WTC11 (cell line): ENCODE data around the gene CHRNA5. TPM values are rescaled to one million over a fixed set of nuclear protein-coding genes. Genes with fewer than 3 reads are reported as not detected.

Experiments used
- ATAC-seq: fragments of 200-7000 bp; cut with Tn5 transposase; 2 replicates; pipeline ENCODE4 v1.10.0; 2021; ENCODE audit warnings: mild to moderate bottlenecking, moderate library complexity
- CTCF ChIA-PET: fragments of 300-600 bp; sonication (Branson Sonifier 250); formaldehyde crosslinking; loops from one replicate; lab custom pipeline; 2021; ENCODE audit warnings: antibody characterized with exemption; lab: Charles Lee
- POLR2A ChIA-PET: fragments of 350-600 bp; sonication (Branson Sonifier 250); formaldehyde crosslinking; loops from one replicate; lab custom pipeline; 2021; ENCODE audit warnings: antibody characterized with exemption; lab: Charles Lee
- DNase-seq: peaks from one replicate; pipeline ENCODE4 v3.0.0; 2021; ENCODE audit warnings: low spot score
- H3K27ac Mint-ChIP-seq: 2 replicates; pipeline ENCODE4 v1.8.0; 2021; ENCODE audit warnings: mixed read lengths
- H3K27me3 Mint-ChIP-seq: 2 replicates; pipeline ENCODE4 v1.8.0; 2021; ENCODE audit warnings: low read depth, mild to moderate bottlenecking, moderate library complexity, mixed read lengths
- H3K36me3 Mint-ChIP-seq: 2 replicates; pipeline ENCODE4 v1.8.0; 2021; ENCODE audit warnings: mixed read lengths
- H3K4me1 Mint-ChIP-seq: 2 replicates; pipeline ENCODE4 v1.8.0; 2022; ENCODE audit warnings: mixed read lengths
- H3K4me3 Mint-ChIP-seq: 2 replicates; pipeline ENCODE4 v1.8.0; 2021; ENCODE audit warnings: mild to moderate bottlenecking, moderate library complexity, mixed read lengths
- H3K9me3 Mint-ChIP-seq: 2 replicates; pipeline ENCODE4 v1.8.0; 2021; ENCODE audit warnings: mixed read lengths
- ARID4B ChIP-seq: sonication (generic); formaldehyde crosslinking; IDR thresholded peaks from 2 replicates; pipeline ENCODE4 v1.8.0; 2023; ENCODE audit warnings: missing genetic modification reagents, mild to moderate bottlenecking, borderline replicate concordance
- CREM ChIP-seq: sonication (generic); formaldehyde crosslinking; IDR thresholded peaks from 2 replicates; pipeline ENCODE4 v1.8.1; 2022; ENCODE audit warnings: mild to moderate bottlenecking, missing genetic modification reagents, moderate library complexity
- FOXK1 ChIP-seq: sonication (generic); formaldehyde crosslinking; IDR thresholded peaks from 2 replicates; pipeline ENCODE4 v1.8.0; 2022; ENCODE audit warnings: mild to moderate bottlenecking, moderate library complexity, missing genetic modification reagents
- HMGA2 ChIP-seq: fragments of 250-450 bp; sonication (Bioruptor Pico); IDR thresholded peaks from 2 replicates; pipeline ENCODE4 v1.4.0; 2021; ENCODE audit warnings: mild to moderate bottlenecking, moderate library complexity
- IRF2 ChIP-seq: sonication (generic); formaldehyde crosslinking; IDR thresholded peaks from 2 replicates; pipeline ENCODE4 v1.8.0; 2022; ENCODE audit warnings: low read depth, missing genetic modification reagents, borderline replicate concordance
- MLX ChIP-seq: sonication (generic); formaldehyde crosslinking; IDR thresholded peaks from 2 replicates; pipeline ENCODE4 v1.8.1; 2023; ENCODE audit warnings: mild to moderate bottlenecking, missing genetic modification reagents, moderate library complexity
- MXD4 ChIP-seq: fragments of 250-450 bp; sonication (Bioruptor Pico); IDR thresholded peaks from 2 replicates; pipeline ENCODE4 v1.8.0; 2021; ENCODE audit warnings: mild to moderate bottlenecking, moderate library complexity, borderline replicate concordance
- NR3C1 ChIP-seq: sonication (generic); formaldehyde crosslinking; conservative IDR thresholded peaks from 2 replicates; pipeline ENCODE4 v1.8.1; 2023; ENCODE audit warnings: low read depth, mild to moderate bottlenecking, missing genetic modification reagents
- SMAD3 ChIP-seq: sonication (generic); formaldehyde crosslinking; IDR thresholded peaks from 2 replicates; pipeline ENCODE4 v1.8.0; 2022; ENCODE audit warnings: missing genetic modification reagents, mild to moderate bottlenecking, borderline replicate concordance
- SMAD4 ChIP-seq: sonication (generic); formaldehyde crosslinking; IDR thresholded peaks from 2 replicates; pipeline ENCODE4 v1.8.0; 2022; ENCODE audit warnings: mild to moderate bottlenecking, missing genetic modification reagents
- SP1 ChIP-seq: sonication (generic); formaldehyde crosslinking; conservative IDR thresholded peaks from 2 replicates; pipeline ENCODE4 v1.8.1; 2022; ENCODE audit warnings: missing genetic modification reagents
- USF1 ChIP-seq: sonication (generic); formaldehyde crosslinking; IDR thresholded peaks from 2 replicates; pipeline ENCODE4 v1.8.0; 2022; ENCODE audit warnings: mild to moderate bottlenecking, missing genetic modification reagents
- ZNF416 ChIP-seq: fragments of 250-450 bp; sonication (Bioruptor Pico); IDR thresholded peaks from 2 replicates; pipeline ENCODE4 v1.9.0; 2021; ENCODE audit warnings: mild to moderate bottlenecking, inconsistent platforms
- ZNF423 ChIP-seq: fragments of 250-450 bp; sonication (Bioruptor Pico); IDR thresholded peaks from 2 replicates; pipeline ENCODE4 v2.1.2; 2022; ENCODE audit warnings: mild to moderate bottlenecking, moderate library complexity
- ZSCAN18 ChIP-seq: fragments of 250-450 bp; sonication (Bioruptor Pico); IDR thresholded peaks from 2 replicates; pipeline ENCODE4 v2.1.2; 2022; ENCODE audit warnings: mild to moderate bottlenecking, moderate library complexity
- total RNA-seq: library from RNA; stranded (reverse); gene quantifications from 3 replicates; pipeline ENCODE4 v1.2.3, GENCODE V29; 2021
- TF ChIP-seq, protein P1 (sequence below): sonication (generic); formaldehyde crosslinking; IDR thresholded peaks from 2 replicates; pipeline ENCODE4 v1.8.1; 2023; ENCODE audit warnings: mild to moderate bottlenecking, missing genetic modification reagents
- TF ChIP-seq, protein P2 (sequence below): sonication (generic); formaldehyde crosslinking; IDR thresholded peaks from 2 replicates; pipeline ENCODE4 v1.8.1; 2023; ENCODE audit warnings: mild to moderate bottlenecking, missing genetic modification reagents, borderline replicate concordance
- TF ChIP-seq, protein P3 (sequence below): sonication (generic); formaldehyde crosslinking; IDR thresholded peaks from 2 replicates; pipeline ENCODE4 v1.8.0; 2022; ENCODE audit warnings: mild to moderate bottlenecking, missing genetic modification reagents
- TF ChIP-seq, protein P4 (sequence below): sonication (generic); formaldehyde crosslinking; IDR thresholded peaks from 2 replicates; pipeline ENCODE4 v1.8.1; 2022; ENCODE audit warnings: low read depth, mild to moderate bottlenecking, moderate library complexity, missing genetic modification reagents, borderline replicate concordance

The CHRNA5 gene
- total RNA-seq, 1 experiment from 2014 or later, result 21.0 TPM

- ChIA-PET POLR2A (interaction anchor here (1.9 kb wide), 1 partner anchor 14 kb away, joined by 6 read pairs; the partner anchor contains the start of gene CHRNA5), CTCF (no interaction called here)
- Mint-ChIP-seq H3K27ac (no peak overlapping the region), H3K27me3 (no peaks in the 10 kb centered on the region), H3K4me3 (no peak overlapping the region), H3K4me1 (peaks cover 4% of the 10 kb centered on the region), H3K36me3 (peaks cover 37% of the 10 kb centered on the region), H3K9me3 (no peaks in the 10 kb centered on the region)
- TF ChIP-seq USF1 (no peak), MXD4 (no peak), SMAD3 (CRISPR knock-in tag) (no peak), FOXK1 (no peak), CREM (no peak), ARID4B (no peak), IRF2 (CRISPR knock-in tag) (no peak), HMGA2 (no peak), ZNF416 (CRISPR knock-in tag) (no peak), SMAD4 (CRISPR knock-in tag) (no peak), ZSCAN18 (CRISPR knock-in tag) (no peak), SP1 (CRISPR knock-in tag) (no peak), NR3C1 (no peak), ZNF423 (CRISPR knock-in tag) (no peak), MLX (CRISPR knock-in tag) (no peak)
- TF ChIP-seq, protein P1, sequence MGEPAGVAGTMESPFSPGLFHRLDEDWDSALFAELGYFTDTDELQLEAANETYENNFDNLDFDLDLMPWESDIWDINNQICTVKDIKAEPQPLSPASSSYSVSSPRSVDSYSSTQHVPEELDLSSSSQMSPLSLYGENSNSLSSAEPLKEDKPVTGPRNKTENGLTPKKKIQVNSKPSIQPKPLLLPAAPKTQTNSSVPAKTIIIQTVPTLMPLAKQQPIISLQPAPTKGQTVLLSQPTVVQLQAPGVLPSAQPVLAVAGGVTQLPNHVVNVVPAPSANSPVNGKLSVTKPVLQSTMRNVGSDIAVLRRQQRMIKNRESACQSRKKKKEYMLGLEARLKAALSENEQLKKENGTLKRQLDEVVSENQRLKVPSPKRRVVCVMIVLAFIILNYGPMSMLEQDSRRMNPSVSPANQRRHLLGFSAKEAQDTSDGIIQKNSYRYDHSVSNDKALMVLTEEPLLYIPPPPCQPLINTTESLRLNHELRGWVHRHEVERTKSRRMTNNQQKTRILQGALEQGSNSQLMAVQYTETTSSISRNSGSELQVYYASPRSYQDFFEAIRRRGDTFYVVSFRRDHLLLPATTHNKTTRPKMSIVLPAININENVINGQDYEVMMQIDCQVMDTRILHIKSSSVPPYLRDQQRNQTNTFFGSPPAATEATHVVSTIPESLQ, result no peak
- DNase-seq, result no peak
- ATAC-seq, result no peak
Observed at GRCh38 chr15:78550815-78551214, 14.5 kb upstream of the CHRNA5 start.

- H3K27ac Mint-ChIP-seq, result no peak overlapping the region
- H3K4me1 Mint-ChIP-seq, result peaks cover 4% of the 10 kb centered on the region
- POLR2A ChIA-PET, result interaction anchor here (1.1 kb wide), 1 partner anchor 14 kb away, joined by 11 read pairs; the partner anchor contains the start of gene CHRNA5
- peaks cover 27% of the 10 kb centered on the region for H3K36me3 Mint-ChIP-seq
- CTCF ChIA-PET, result interaction anchor here (1.4 kb wide), 1 partner anchor 243 kb away, joined by 3 read pairs; no protein-coding TSS in a partner anchor
- H3K4me3 Mint-ChIP-seq, result no peak overlapping the region
- ATAC-seq (no peak), DNase-seq (no peak)
- H3K27me3 Mint-ChIP-seq, result no peaks in the 10 kb centered on the region
- H3K9me3 Mint-ChIP-seq, result no peaks in the 10 kb centered on the region
- TF ChIP-seq, protein P2, sequence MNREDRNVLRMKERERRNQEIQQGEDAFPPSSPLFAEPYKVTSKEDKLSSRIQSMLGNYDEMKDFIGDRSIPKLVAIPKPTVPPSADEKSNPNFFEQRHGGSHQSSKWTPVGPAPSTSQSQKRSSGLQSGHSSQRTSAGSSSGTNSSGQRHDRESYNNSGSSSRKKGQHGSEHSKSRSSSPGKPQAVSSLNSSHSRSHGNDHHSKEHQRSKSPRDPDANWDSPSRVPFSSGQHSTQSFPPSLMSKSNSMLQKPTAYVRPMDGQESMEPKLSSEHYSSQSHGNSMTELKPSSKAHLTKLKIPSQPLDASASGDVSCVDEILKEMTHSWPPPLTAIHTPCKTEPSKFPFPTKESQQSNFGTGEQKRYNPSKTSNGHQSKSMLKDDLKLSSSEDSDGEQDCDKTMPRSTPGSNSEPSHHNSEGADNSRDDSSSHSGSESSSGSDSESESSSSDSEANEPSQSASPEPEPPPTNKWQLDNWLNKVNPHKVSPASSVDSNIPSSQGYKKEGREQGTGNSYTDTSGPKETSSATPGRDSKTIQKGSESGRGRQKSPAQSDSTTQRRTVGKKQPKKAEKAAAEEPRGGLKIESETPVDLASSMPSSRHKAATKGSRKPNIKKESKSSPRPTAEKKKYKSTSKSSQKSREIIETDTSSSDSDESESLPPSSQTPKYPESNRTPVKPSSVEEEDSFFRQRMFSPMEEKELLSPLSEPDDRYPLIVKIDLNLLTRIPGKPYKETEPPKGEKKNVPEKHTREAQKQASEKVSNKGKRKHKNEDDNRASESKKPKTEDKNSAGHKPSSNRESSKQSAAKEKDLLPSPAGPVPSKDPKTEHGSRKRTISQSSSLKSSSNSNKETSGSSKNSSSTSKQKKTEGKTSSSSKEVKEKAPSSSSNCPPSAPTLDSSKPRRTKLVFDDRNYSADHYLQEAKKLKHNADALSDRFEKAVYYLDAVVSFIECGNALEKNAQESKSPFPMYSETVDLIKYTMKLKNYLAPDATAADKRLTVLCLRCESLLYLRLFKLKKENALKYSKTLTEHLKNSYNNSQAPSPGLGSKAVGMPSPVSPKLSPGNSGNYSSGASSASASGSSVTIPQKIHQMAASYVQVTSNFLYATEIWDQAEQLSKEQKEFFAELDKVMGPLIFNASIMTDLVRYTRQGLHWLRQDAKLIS (CRISPR knock-in tag), result no peak
- TF ChIP-seq SP1 (CRISPR knock-in tag), result no peak
- TF ChIP-seq, protein P3, sequence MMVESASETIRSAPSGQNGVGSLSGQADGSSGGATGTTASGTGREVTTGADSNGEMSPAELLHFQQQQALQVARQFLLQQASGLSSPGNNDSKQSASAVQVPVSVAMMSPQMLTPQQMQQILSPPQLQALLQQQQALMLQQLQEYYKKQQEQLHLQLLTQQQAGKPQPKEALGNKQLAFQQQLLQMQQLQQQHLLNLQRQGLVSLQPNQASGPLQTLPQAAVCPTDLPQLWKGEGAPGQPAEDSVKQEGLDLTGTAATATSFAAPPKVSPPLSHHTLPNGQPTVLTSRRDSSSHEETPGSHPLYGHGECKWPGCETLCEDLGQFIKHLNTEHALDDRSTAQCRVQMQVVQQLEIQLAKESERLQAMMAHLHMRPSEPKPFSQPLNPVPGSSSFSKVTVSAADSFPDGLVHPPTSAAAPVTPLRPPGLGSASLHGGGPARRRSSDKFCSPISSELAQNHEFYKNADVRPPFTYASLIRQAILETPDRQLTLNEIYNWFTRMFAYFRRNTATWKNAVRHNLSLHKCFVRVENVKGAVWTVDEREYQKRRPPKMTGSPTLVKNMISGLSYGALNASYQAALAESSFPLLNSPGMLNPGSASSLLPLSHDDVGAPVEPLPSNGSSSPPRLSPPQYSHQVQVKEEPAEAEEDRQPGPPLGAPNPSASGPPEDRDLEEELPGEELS (CRISPR knock-in tag), result no peak
- TF ChIP-seq, protein P4, sequence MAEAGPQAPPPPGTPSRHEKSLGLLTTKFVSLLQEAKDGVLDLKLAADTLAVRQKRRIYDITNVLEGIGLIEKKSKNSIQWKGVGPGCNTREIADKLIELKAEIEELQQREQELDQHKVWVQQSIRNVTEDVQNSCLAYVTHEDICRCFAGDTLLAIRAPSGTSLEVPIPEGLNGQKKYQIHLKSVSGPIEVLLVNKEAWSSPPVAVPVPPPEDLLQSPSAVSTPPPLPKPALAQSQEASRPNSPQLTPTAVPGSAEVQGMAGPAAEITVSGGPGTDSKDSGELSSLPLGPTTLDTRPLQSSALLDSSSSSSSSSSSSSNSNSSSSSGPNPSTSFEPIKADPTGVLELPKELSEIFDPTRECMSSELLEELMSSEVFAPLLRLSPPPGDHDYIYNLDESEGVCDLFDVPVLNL (CRISPR knock-in tag), result no peak
Observed at GRCh38 chr15:78551902-78552301, 13.4 kb upstream of the CHRNA5 start.
